ENCODE measurements around the gene FNIP2. TPM values are rescaled to one million over a fixed set of nuclear protein-coding genes. Genes with fewer than 3 reads are reported as not detected.

FNIP2 gene
- total and polyA plus RNA-seq, 4 donors = 8.8 to 88.7 (median 23.5) TPM

- Histone ChIP-seq H3K9me3 (ENCODE audit: control insufficient read depth in 4 of 4, low read length in 3 of 4) (no peaks in the 10 kb centered on the region), H3K36me3 (ENCODE audit: control insufficient read depth in 4 of 4, insufficient read depth in 3 of 4, low read depth in 1 of 4, low read length in 3 of 4) (no peaks in the 10 kb centered on the region), H3K4me1 (ENCODE audit: control insufficient read depth in 4 of 4, insufficient read depth in 4 of 4, low read length in 3 of 4) (no peaks in the 10 kb centered on the region), H3K27ac (ENCODE audit: low read depth in 1 of 2, low read length in 2 of 2) (no peak overlapping the region), H3K27me3 (ENCODE audit: control insufficient read depth in 4 of 4, insufficient read depth in 4 of 4, low read length in 3 of 4) (no peaks in the 10 kb centered on the region), H3K9ac (ENCODE audit: low read depth in 1 of 2, low read length in 2 of 2) (no peak overlapping the region), H3K4me3 (ENCODE audit: low read depth in 1 of 3, low read length in 3 of 3) (no peak overlapping the region)
- no peak for DNase-seq (ENCODE audit: low spot score)
- WGBS = 64% methylated on average over 6 of the region's 6 CpGs
- no peak for TF ChIP-seq HNF4A (conservative IDR thresholded peaks at IDR 0.05)
- no peak for TF ChIP-seq FOXA1 (IDR thresholded peaks at IDR 0.05)
- TF ChIP-seq JUND (IDR thresholded peaks at IDR 0.05) = no peak
- TF ChIP-seq EGR1 (IDR thresholded peaks at IDR 0.05; ENCODE audit: low read depth in 2 of 2) = no peak
- TF ChIP-seq RXRA (IDR thresholded peaks at IDR 0.05) = no peak
- TF ChIP-seq REST (IDR thresholded peaks at IDR 0.05) = no peak
- no peak for TF ChIP-seq HNF4G (IDR thresholded peaks at IDR 0.05)
- TF ChIP-seq YY1 (IDR thresholded peaks at IDR 0.05) = no peak
- no peak for TF ChIP-seq ZBTB33 (IDR thresholded peaks at IDR 0.05)
- TF ChIP-seq FOXA2 (IDR thresholded peaks at IDR 0.05) = no peak
- TF ChIP-seq SP1 (IDR thresholded peaks at IDR 0.05) = no peak
- TF ChIP-seq RAD21 (IDR thresholded peaks at IDR 0.05) = no peak
- no peak for TF ChIP-seq CTCF (IDR thresholded peaks at IDR 0.05; ENCODE audit: low read depth, low read length, missing input control)
- no peak for TF ChIP-seq TAF1 (conservative IDR thresholded peaks at IDR 0.05)
- TF ChIP-seq NR2F2 (IDR thresholded peaks at IDR 0.05) = no peak
Measured at GRCh38 chr4:158912806-158913205, 144.0 kb downstream of the FNIP2 start.

GRCh38 chr4:158913766-158914165, 144.9 kb downstream of the FNIP2 start:
- Histone ChIP-seq H3K27me3 (ENCODE audit: control insufficient read depth in 4 of 4, insufficient read depth in 4 of 4, low read length in 3 of 4) (no peaks in the 10 kb centered on the region), H3K4me1 (ENCODE audit: control insufficient read depth in 4 of 4, insufficient read depth in 4 of 4, low read length in 3 of 4) (no peaks in the 10 kb centered on the region), H3K4me3 (ENCODE audit: low read depth in 1 of 3, low read length in 3 of 3) (no peak overlapping the region), H3K36me3 (ENCODE audit: control insufficient read depth in 4 of 4, insufficient read depth in 3 of 4, low read depth in 1 of 4, low read length in 3 of 4) (no peaks in the 10 kb centered on the region), H3K9ac (ENCODE audit: low read depth in 1 of 2, low read length in 2 of 2) (no peak overlapping the region), H3K27ac (ENCODE audit: low read depth in 1 of 2, low read length in 2 of 2) (no peak overlapping the region), H3K9me3 (ENCODE audit: control insufficient read depth in 4 of 4, low read length in 3 of 4) (no peaks in the 10 kb centered on the region)
- no peak for TF ChIP-seq NR2F2 (IDR thresholded peaks at IDR 0.05)
- no peak for TF ChIP-seq MAX (IDR thresholded peaks at IDR 0.05)
- no peak for TF ChIP-seq YY1 (IDR thresholded peaks at IDR 0.05)
- no peak for TF ChIP-seq ATF3 (IDR thresholded peaks at IDR 0.05)
- no peak for TF ChIP-seq EGR1 (IDR thresholded peaks at IDR 0.05; ENCODE audit: low read depth in 2 of 2)
- no peak for TF ChIP-seq SP1 (IDR thresholded peaks at IDR 0.05)
- DNase-seq (ENCODE audit: low spot score) = no peak
- WGBS = 91% methylated on average over 5 of the region's 5 CpGs

Data from liver (tissue), 9 donors.